ENCODE data around the gene ARL4A. TPM values are rescaled to one million over a fixed set of nuclear protein-coding genes. Genes with fewer than 3 reads are reported as not detected.
A peak's percentile ranks its signal among the peaks of the same experiment; 100 is the strongest.

The ARL4A gene
- total RNA-seq, 1 donor: 25.3 TPM

DNA sequence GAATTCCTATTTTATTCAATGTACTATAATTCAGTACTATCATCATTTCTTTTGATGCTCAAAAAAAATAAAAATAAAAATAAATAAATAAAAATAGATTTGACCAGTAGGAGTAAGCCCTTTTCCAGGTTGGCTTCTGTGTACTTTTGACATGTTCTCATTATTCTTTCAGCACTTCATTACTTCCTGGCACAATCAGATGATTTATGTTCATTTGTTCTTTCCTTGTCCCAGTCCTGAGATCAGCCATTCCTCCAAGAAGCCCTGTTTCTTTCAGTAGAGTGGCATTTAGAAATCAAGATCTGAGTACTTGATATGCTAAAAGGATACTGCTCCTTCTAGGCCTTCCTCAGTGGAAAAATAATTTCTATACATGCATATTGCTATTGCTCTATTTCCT lies 20.9 kb downstream of the ARL4A start:
- no peaks in the 10 kb centered on the region for H3K9me3 ChIP-seq (ENCODE audit: low read depth, low read length)
- no peak for DNase-seq (ENCODE audit: insufficient read length, low spot score, missing footprints)
- no peaks in the 10 kb centered on the region for H3K36me3 ChIP-seq (ENCODE audit: insufficient read depth, low read length)

DNA sequence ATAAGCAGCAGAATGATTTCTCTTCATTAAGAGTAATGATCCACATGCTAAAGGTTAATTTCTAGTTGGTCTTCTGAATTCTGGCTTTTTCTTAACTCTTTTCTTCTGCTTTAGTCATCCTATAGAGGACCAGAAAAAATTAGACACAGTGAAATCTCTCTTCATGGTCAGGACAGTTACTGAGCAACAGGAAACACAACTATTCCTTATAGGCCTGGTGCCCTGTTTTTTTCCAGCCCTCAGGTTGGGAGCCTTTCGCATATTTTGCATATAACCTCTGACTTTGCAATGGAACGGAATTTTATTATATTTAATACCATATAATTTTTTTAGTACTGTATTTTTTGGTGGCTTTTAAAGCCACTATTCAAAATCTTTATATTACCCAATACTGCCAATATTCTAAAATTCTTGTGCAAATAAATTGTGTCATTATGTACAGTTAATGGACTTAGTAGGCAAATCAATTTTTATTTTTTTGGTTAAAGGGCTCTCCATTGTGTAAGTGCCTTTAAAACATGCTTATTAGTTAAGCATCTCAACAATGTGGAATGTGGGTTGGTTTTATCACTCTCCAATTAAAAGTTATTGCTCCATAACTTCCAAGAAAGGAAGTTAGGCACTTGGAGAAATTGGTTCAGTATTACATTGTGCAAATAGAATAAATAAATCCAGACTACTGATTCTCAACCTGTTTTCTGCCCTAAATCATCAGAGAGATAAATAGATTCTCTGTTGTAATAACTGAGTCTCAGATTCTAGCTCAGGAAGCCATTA lies 22.5 kb downstream of the ARL4A start:
- no peaks in the 10 kb centered on the region for H4K20me1 ChIP-seq (ENCODE audit: insufficient read depth, low read length)
- peaks cover 27% of the 10 kb centered on the region for H3K4me1 ChIP-seq (ENCODE audit: insufficient read depth, low read length)
- TF ChIP-seq, protein P1, sequence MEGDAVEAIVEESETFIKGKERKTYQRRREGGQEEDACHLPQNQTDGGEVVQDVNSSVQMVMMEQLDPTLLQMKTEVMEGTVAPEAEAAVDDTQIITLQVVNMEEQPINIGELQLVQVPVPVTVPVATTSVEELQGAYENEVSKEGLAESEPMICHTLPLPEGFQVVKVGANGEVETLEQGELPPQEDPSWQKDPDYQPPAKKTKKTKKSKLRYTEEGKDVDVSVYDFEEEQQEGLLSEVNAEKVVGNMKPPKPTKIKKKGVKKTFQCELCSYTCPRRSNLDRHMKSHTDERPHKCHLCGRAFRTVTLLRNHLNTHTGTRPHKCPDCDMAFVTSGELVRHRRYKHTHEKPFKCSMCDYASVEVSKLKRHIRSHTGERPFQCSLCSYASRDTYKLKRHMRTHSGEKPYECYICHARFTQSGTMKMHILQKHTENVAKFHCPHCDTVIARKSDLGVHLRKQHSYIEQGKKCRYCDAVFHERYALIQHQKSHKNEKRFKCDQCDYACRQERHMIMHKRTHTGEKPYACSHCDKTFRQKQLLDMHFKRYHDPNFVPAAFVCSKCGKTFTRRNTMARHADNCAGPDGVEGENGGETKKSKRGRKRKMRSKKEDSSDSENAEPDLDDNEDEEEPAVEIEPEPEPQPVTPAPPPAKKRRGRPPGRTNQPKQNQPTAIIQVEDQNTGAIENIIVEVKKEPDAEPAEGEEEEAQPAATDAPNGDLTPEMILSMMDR (IDR thresholded peaks at IDR 0.05; ENCODE audit: extremely low read depth, low read depth, low read length): no peak
- no peaks in the 10 kb centered on the region for H3K79me2 ChIP-seq (ENCODE audit: insufficient read depth, low read length)
- no peaks in the 10 kb centered on the region for H3K36me3 ChIP-seq (ENCODE audit: insufficient read depth, low read length)
- H3K4me2 ChIP-seq (ENCODE audit: insufficient read depth, low read length): peak overlapping the region; percentile 19
- no peak overlapping the region for H3K4me3 ChIP-seq (ENCODE audit: insufficient read depth, low read length)
- no peaks in the 10 kb centered on the region for H3K9me3 ChIP-seq (ENCODE audit: low read depth, low read length)
- DNase-seq (ENCODE audit: insufficient read length, low spot score, missing footprints): peak; percentile 66
- H3K27ac ChIP-seq (ENCODE audit: low read depth, low read length): peak overlapping the region; percentile 24
- H2AFZ ChIP-seq (ENCODE audit: low read length): no peak overlapping the region
- H3K27me3 ChIP-seq (ENCODE audit: insufficient read depth, low read length): no peaks in the 10 kb centered on the region

More for the DNA sequence above, 20.9 kb downstream of the ARL4A start:
- H3K4me2 ChIP-seq (ENCODE audit: insufficient read depth, low read length): no peak overlapping the region
- H4K20me1 ChIP-seq (ENCODE audit: insufficient read depth, low read length): no peaks in the 10 kb centered on the region
- H3K27me3 ChIP-seq (ENCODE audit: insufficient read depth, low read length): no peaks in the 10 kb centered on the region
- TF ChIP-seq, protein P1 (IDR thresholded peaks at IDR 0.05; ENCODE audit: extremely low read depth, low read depth, low read length): no peak
- no peaks in the 10 kb centered on the region for H3K79me2 ChIP-seq (ENCODE audit: insufficient read depth, low read length)
- H2AFZ ChIP-seq (ENCODE audit: low read length): no peak overlapping the region
- no peak overlapping the region for H3K27ac ChIP-seq (ENCODE audit: low read depth, low read length)
- H3K4me1 ChIP-seq (ENCODE audit: insufficient read depth, low read length): peaks cover 27% of the 10 kb centered on the region
- H3K4me3 ChIP-seq (ENCODE audit: insufficient read depth, low read length): no peak overlapping the region

DNA sequence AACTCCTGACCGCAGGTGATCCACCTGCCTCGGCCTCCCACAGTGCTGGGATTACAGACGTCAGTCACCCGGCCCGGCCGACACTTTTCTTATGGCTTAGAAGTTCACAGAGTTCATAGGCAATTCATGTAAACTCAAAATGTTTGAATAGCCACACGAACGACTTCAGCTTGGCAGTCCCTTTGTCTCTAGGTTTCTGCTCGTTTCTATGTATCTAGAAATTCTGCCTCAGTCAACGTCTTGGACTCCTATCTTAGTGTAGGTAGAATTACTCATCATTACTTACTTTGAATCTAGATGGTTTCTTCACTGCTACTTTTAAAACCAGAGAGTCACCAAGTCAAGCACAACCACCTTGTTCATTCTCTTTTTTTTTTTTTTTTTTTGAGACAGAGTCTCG lies 23.7 kb downstream of the ARL4A start:
- Histone ChIP-seq H3K27me3 (ENCODE audit: insufficient read depth, low read length) (no peaks in the 10 kb centered on the region), H3K4me2 (ENCODE audit: insufficient read depth, low read length) (no peak overlapping the region), H3K27ac (ENCODE audit: low read depth, low read length) (no peak overlapping the region), H2AFZ (ENCODE audit: low read length) (no peak overlapping the region), H3K36me3 (ENCODE audit: insufficient read depth, low read length) (no peaks in the 10 kb centered on the region), H3K4me3 (ENCODE audit: insufficient read depth, low read length) (no peak overlapping the region), H4K20me1 (ENCODE audit: insufficient read depth, low read length) (no peaks in the 10 kb centered on the region), H3K79me2 (ENCODE audit: insufficient read depth, low read length) (no peaks in the 10 kb centered on the region), H3K9me3 (ENCODE audit: low read depth, low read length) (no peaks in the 10 kb centered on the region), H3K4me1 (ENCODE audit: insufficient read depth, low read length) (peaks cover 34% of the 10 kb centered on the region)
- TF ChIP-seq, protein P1 (IDR thresholded peaks at IDR 0.05; ENCODE audit: extremely low read depth, low read depth, low read length): no peak
- DNase-seq (ENCODE audit: insufficient read length, low spot score, missing footprints): no peak

DNA sequence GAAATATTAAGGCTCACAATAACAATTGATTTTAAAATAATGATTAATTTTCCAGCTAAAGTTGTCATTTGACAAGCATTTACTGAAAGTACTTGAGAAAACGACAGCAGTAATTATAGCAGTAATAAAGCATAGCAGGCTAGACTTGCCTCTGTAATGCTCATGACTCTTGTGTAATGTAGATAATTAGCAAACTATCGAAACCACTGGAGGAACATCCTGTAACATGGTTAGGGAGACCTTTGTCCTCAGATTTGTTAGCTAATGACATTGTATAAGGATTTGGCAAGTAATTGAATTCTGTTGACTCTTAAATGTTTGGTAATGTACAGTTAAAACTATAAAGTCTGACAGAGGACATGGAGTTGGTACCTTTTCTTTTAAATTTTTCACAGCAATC lies 24.8 kb downstream of the ARL4A start:
- H3K79me2 ChIP-seq (ENCODE audit: insufficient read depth, low read length): no peaks in the 10 kb centered on the region
- no peaks in the 10 kb centered on the region for H3K9me3 ChIP-seq (ENCODE audit: low read depth, low read length)
- H4K20me1 ChIP-seq (ENCODE audit: insufficient read depth, low read length): no peaks in the 10 kb centered on the region
- H3K4me2 ChIP-seq (ENCODE audit: insufficient read depth, low read length): no peak overlapping the region
- H3K36me3 ChIP-seq (ENCODE audit: insufficient read depth, low read length): no peaks in the 10 kb centered on the region
- no peaks in the 10 kb centered on the region for H3K27me3 ChIP-seq (ENCODE audit: insufficient read depth, low read length)
- no peak overlapping the region for H3K4me3 ChIP-seq (ENCODE audit: insufficient read depth, low read length)
- H3K4me1 ChIP-seq (ENCODE audit: insufficient read depth, low read length): peaks cover 30% of the 10 kb centered on the region
- no peak overlapping the region for H3K27ac ChIP-seq (ENCODE audit: low read depth, low read length)
- TF ChIP-seq, protein P1 (IDR thresholded peaks at IDR 0.05; ENCODE audit: extremely low read depth, low read depth, low read length): no peak
- H2AFZ ChIP-seq (ENCODE audit: low read length): peak overlapping the region; percentile 12
- no peak for DNase-seq (ENCODE audit: insufficient read length, low spot score, missing footprints)

Data from osteoblast (primary cell).